Left kidney (tissue), 8 donors: ENCODE results near the gene ETF1. TPM values are rescaled to one million over a fixed set of nuclear protein-coding genes. Genes with fewer than 3 reads are reported as not detected.
A peak's percentile ranks its signal among the peaks of the same experiment; 100 is the strongest.

Source experiments
- DNase-seq: peaks from one replicate; pipeline ENCODE4 v3.0.0-alpha.2; 2013
- long read RNA-seq, 8 donors: transcript quantifications; one replicate each; lab custom pipeline, GENCODE V29; 2026
- polyA plus RNA-seq: library from polyadenylated mRNA; unstranded; fragments of 120-200 nt; gene quantifications from one replicate; pipeline ENCODE4 v1.2.1, GENCODE V29; 2013; ENCODE audit not compliant: insufficient read length

The ETF1 gene
- 88.6 TPM for polyA plus RNA-seq
- long read RNA-seq, donor 1, transcript ETF1-201 (11 exons, 3,742 nt): major isoform, 12 of 13 reads
- long read RNA-seq, donor 1, partial matches to known transcripts: 0 of 13 reads
- long read RNA-seq, donor 1, other reads (novel, unspliced or antisense): 0 of 13 reads
- long read RNA-seq, donor 2, transcript ETF1-201 (11 exons, 3,742 nt): major isoform, 14 of 20 reads
- long read RNA-seq, donor 2, partial matches to known transcripts: 6 of 20 reads
- long read RNA-seq, donor 2, other reads (novel, unspliced or antisense): 0 of 20 reads
- long read RNA-seq, donor 3, transcript ETF1-201 (11 exons, 3,742 nt): major isoform, 9 of 19 reads
- long read RNA-seq, donor 3, partial matches to known transcripts: 10 of 19 reads
- long read RNA-seq, donor 3, other reads (novel, unspliced or antisense): 0 of 19 reads
- long read RNA-seq, donor 4: 0 reads
- long read RNA-seq, donor 5, transcript ETF1-201 (11 exons, 3,742 nt): major isoform, 10 of 32 reads
- long read RNA-seq, donor 5, partial matches to known transcripts: 22 of 32 reads
- long read RNA-seq, donor 5, other reads (novel, unspliced or antisense): 0 of 32 reads
- long read RNA-seq, donor 6, transcript ETF1-201 (11 exons, 3,742 nt): major isoform, 12 of 17 reads
- long read RNA-seq, donor 6, partial matches to known transcripts: 5 of 17 reads
- long read RNA-seq, donor 6, other reads (novel, unspliced or antisense): 0 of 17 reads
- long read RNA-seq, donor 7, transcript ETF1-201 (11 exons, 3,742 nt): major isoform, 11 of 37 reads
- long read RNA-seq, donor 7, partial matches to known transcripts: 25 of 37 reads
- long read RNA-seq, donor 7, other reads (novel, unspliced or antisense): 0 of 37 reads
- long read RNA-seq, donor 8, partial matches to known transcripts: 5 of 9 reads
- long read RNA-seq, donor 8, other reads (novel, unspliced or antisense): 0 of 9 reads

- peak; percentile 99 for DNase-seq
These were observed at the start of gene ETF1 for GRCh38 chr5:138542956-138543729. TSS of gene ETF1 (minus strand) at chr5:138543236. CDS start at chr5:138542918, 318 bp downstream.

GRCh38 chr5:138588013-138588788, 45.2 kb upstream of the ETF1 start:
- no peak for DNase-seq

GRCh38 chr5:138585157-138585556, 42.1 kb upstream of the ETF1 start:
- DNase-seq: no peak

GRCh38 chr5:138583984-138584637, 41.1 kb upstream of the ETF1 start:
- DNase-seq: no peak

DNA sequence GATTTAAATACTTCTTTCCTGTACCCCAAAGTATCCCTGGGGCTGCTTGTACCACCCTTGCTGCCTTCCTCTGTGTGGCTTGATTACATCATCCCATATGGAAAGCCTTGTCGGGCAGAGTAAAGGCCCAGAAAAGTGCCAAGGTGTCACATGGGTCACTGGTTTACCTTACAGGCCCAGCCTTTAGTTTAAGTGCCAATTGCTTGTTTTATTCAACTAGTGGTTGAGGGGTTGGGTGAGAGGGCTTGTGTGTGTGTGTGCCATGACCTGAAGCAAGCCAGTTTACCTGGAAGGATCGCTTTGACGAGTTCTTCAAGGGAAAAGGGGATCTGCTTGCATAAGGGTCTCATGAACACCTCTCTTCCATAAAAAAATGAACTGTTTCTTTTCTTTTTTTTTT, 39.9 kb upstream of the ETF1 start:
- DNase-seq: no peak

GRCh38 chr5:138580777-138581176, 37.7 kb upstream of the ETF1 start:
- DNase-seq: no peak

- DNase-seq: no peak
These were observed 37.0 kb upstream of the ETF1 start for GRCh38 chr5:138580001-138580400.

GRCh38 chr5:138579517-138579863, 36.5 kb upstream of the ETF1 start:
- no peak for DNase-seq

GRCh38 chr5:138577452-138577851, 34.4 kb upstream of the ETF1 start:
- no peak for DNase-seq

- DNase-seq: peak; percentile 100
These were observed 32.4 kb upstream of the ETF1 start, which contains the start of gene HSPA9 for GRCh38 chr5:138575194-138576015. TSS of gene HSPA9 (minus strand) at chr5:138575401. CDS start at chr5:138575318, 83 bp downstream.

DNA sequence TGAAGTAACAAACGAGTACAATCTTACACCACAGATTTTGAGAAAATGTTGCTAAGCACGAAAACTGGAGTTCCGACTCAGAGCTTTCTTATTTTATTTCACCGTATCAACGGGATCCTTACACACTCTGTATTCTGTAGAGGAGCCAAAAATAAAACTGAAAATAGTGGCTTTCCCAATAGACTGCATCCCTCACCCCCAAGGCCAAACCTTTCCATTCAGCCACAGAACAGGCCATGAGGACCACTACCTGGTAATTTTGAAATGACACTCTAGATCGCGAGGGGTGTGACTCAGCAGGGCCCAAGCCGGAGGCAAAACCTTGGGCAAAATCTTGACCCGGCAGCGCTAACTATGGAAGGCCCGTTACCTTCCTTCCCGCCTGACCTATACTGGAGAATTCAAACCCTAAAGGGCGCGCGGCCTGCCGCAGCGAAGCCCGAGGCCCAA, 31.7 kb upstream of the ETF1 start:
- no peak for DNase-seq

DNA sequence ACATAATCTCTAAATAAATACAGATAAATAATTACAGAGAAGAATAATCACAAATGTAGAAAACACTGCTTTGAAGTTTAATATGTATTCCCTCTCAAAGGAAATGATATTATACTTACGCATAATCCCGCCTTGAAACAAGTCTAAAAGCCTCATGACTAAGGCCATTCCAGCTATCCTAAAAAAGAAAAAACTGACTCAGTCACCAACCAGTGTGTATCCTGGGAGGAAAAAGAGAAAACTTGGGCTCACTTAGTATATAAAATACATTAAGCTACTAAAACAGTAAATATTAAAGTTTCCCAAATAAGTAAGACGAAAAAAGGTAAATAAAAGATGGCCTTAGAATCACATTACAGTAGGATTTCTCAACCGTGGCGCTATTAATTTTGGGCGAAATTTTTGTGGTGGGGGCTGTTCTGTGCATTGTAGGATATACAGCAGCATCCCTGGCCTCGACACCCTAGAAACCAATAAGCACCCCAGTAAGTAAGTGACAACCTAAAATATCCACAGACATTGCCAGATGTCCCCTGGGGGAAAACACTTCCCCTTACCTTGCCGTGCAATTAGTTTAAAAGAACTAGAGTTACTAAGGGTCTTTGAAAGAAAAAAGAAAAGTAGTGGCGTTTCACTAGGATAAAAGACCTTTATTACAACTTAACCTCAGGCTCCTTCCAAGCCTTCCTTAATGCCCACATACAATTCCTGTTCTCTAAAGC, 31.1 kb upstream of the ETF1 start:
- DNase-seq: no peak

GRCh38 chr5:138573223-138573622, 30.2 kb upstream of the ETF1 start:
- no peak for DNase-seq

- DNase-seq: no peak
These were observed 27.8 kb upstream of the ETF1 start for GRCh38 chr5:138570871-138571270.

DNA sequence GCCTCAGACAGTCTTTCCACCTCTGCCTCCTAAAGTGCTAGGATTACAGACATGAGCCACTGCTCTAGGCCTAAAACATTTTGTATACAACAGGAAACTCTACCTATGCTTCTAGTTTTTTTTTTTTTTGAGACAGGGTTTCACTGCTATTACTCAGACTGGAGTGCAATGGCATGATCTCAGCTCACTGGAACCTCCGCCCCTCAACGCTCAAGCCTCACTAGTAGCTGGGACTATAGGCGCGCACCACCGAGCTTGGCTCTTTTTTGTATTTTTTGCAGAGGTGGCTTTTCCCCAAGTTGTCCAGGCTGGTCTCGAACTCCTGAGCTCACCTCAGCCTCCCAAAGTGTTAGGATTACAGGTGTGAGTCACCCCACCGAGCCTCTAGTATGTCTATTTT, 26.7 kb upstream of the ETF1 start:
- DNase-seq: no peak

GRCh38 chr5:138568061-138568824, 25.2 kb upstream of the ETF1 start:
- no peak for DNase-seq

DNA sequence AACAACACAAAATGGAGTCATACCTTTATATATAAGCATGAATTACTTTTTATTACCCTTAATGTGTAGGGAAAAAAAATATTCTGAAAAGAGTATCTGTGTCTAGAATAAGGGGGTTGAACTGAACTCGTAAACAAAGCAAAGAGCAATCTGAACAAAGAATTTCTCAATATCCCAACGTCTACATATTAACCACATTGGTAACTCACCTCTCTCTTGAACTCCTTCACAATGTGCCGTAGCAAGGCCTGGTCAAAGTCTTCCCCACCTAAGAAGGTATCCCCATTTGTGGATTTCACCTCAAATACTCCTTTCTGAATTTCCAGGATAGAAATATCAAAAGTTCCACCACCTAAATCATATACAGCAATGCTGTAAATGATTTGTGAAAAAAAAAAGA, 23.8 kb upstream of the ETF1 start:
- no peak for DNase-seq

- no peak for DNase-seq
These were observed 22.2 kb upstream of the ETF1 start for GRCh38 chr5:138565100-138565821.
